Right atrium auricular region (tissue), 2 donors: ENCODE measurements around the gene CAPS. TPM values are rescaled to one million over a fixed set of nuclear protein-coding genes. Genes with fewer than 3 reads are reported as not detected.

Experiments
- DNase-seq: peaks from one replicate; pipeline ENCODE4 v3.0.0-alpha.2; 2019; ENCODE audit warnings: low spot score
- H3K27ac ChIP-seq, 2 donors: fragments of 200-600 bp; sonication (generic); 1 replicate in 1 of 2; 2 replicates in 1 of 2; pipeline ENCODE4 v1.5.1; 2016 to 2019
- H3K27me3 ChIP-seq, 2 donors: fragments of 200-600 bp; sonication (generic); one replicate each; pipeline versions ENCODE4 v1.5.1 to v1.6.0; 2017 to 2019
- H3K36me3 ChIP-seq: fragments of 200-600 bp; sonication (generic); one replicate; pipeline ENCODE4 v1.5.1; 2016
- H3K4me1 ChIP-seq, 2 donors: fragments of 200-600 bp; sonication (generic); one replicate each; pipeline versions ENCODE4 v1.5.1 to v1.6.0; 2017 to 2019
- H3K4me3 ChIP-seq, 2 donors: fragments of 200-600 bp; sonication (generic); 1 replicate in 1 of 2; 2 replicates in 1 of 2; pipeline ENCODE4 v1.5.1; 2017 to 2019; ENCODE audit warnings: mild to moderate bottlenecking in 1 of 2, moderate library complexity in 1 of 2
- H3K9me3 ChIP-seq, 2 donors: fragments of 200-600 bp; sonication (generic); one replicate each; pipeline ENCODE4 v1.5.1; 2019
- CTCF ChIP-seq, 2 donors: fragments of 200-600 bp; sonication (generic); IDR thresholded peaks; one replicate each; pipeline ENCODE4 v1.5.1; 2019; ENCODE audit warnings: antibody characterized with exemption in 2 of 2
- total RNA-seq, 2 donors: library from RNA; depleted of rRNA; stranded (reverse); fragments of >200 nt; gene quantifications; one replicate each; pipeline ENCODE4 v1.1.0, GENCODE V29; 2016

CAPS gene
- total RNA-seq, 2 donors from 2014 or later: 4.5 to 7.3 TPM

- H3K36me3 ChIP-seq: peaks cover 10% of the 10 kb centered on the region
- DNase-seq: no peak
- peaks cover 0 to 38% of the 10 kb centered on the region in 2 donors for H3K4me1 ChIP-seq
- H3K4me3 ChIP-seq: peak overlapping the region; percentile 65 to 98
- H3K9me3 ChIP-seq: no peaks in the 10 kb centered on the region
- no peak for TF ChIP-seq CTCF (IDR thresholded peaks at IDR 0.05)
- H3K27me3 ChIP-seq: no peaks in the 10 kb centered on the region
- H3K27ac ChIP-seq: peak overlapping the region; percentile 73 to 96
Measured at GRCh38 chr19:5905114-5905778, 8.8 kb upstream of the CAPS start.

GRCh38 chr19:5907241-5907640 is 6.8 kb upstream of the CAPS start:
- DNase-seq: no peak
- TF ChIP-seq CTCF (IDR thresholded peaks at IDR 0.05): no peak
- H3K27me3 ChIP-seq: no peaks in the 10 kb centered on the region

DNA sequence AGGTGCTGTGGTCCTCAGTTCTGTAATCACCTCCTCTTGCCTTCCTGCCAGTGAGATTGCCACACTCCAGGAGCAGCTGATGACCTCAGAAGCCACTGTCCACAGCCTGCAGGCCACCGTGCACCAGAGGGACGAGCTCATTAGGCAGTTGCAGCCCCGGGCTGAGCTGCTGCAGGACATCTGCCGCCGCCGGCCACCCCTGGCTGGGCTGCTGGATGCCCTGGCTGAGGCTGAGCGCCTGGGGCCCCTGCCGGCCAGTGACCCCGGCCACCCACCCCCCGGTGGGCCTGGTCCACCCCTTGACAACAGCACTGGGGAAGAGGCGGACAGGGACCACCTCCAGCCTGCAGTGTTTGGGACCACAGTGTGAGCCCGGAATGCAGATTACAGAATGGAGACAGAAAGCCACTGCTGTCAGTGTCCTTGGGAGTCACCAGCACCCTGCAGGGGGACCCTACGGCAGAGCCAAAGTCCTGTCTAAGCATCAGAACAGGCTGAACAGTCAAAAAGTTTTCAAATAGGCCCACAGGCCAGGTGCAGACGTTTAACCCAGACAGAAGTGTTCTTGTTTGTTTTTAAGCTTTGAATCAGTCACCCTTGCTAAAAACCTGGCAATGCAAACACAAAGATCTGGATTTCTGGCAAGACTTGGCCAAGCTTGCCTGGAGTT is 5.1 kb upstream of the CAPS start:
- peaks cover 0 to 17% of the 10 kb centered on the region in 2 donors for H3K4me1 ChIP-seq
- H3K4me3 ChIP-seq: no peak overlapping the region
- no peak for DNase-seq
- TF ChIP-seq CTCF (IDR thresholded peaks at IDR 0.05): no peak
- no peaks in the 10 kb centered on the region for H3K27me3 ChIP-seq
- H3K36me3 ChIP-seq: no peaks in the 10 kb centered on the region
- no peaks in the 10 kb centered on the region for H3K9me3 ChIP-seq
- no peak overlapping the region for H3K27ac ChIP-seq

More at GRCh38 chr19:5907241-5907640, 6.8 kb upstream of the CAPS start:
- Histone ChIP-seq H3K9me3 (no peaks in the 10 kb centered on the region), H3K27ac (no peak overlapping the region), H3K4me1 (peaks cover 0 to 25% of the 10 kb centered on the region in 2 donors), H3K36me3 (peaks cover 2% of the 10 kb centered on the region), H3K4me3 (no peak overlapping the region)

DNA sequence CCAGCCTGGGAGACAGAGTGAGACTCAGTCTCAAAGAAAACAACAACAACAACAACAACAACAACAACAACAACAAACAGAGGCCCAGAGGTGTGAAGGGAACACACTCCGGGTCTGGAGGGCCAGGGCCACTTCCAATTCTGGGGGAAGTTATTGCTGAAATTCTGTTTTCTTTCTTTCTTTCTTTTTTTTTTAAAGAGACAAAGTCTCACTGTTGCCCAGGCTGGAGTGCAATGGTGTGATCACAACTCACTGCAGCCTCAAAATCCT is 3.5 kb upstream of the CAPS start:
- H3K4me3 ChIP-seq: no peak overlapping the region
- no peaks in the 10 kb centered on the region for H3K27me3 ChIP-seq
- no peak for TF ChIP-seq CTCF (IDR thresholded peaks at IDR 0.05)
- no peak for DNase-seq
- peaks cover 5% of the 10 kb centered on the region for H3K36me3 ChIP-seq
- no peaks in the 10 kb centered on the region for H3K9me3 ChIP-seq
- H3K27ac ChIP-seq: no peak overlapping the region
- H3K4me1 ChIP-seq: peaks cover 0 to 26% of the 10 kb centered on the region in 2 donors

- Histone ChIP-seq H3K4me1 (peaks cover 0 to 27% of the 10 kb centered on the region in 2 donors), H3K9me3 (no peaks in the 10 kb centered on the region), H3K27ac (no peak overlapping the region), H3K27me3 (no peaks in the 10 kb centered on the region), H3K4me3 (no peak overlapping the region), H3K36me3 (peaks cover 7% of the 10 kb centered on the region)
- no peak for TF ChIP-seq CTCF (IDR thresholded peaks at IDR 0.05)
- DNase-seq: no peak
Measured at GRCh38 chr19:5911366-5911765, 2.7 kb upstream of the CAPS start.
